ENCODE data around the gene FUCA1. TPM values are rescaled to one million over a fixed set of nuclear protein-coding genes. Genes with fewer than 3 reads are reported as not detected.
"Not testable (repeated sequence)": the region's sequence is repeated elsewhere in the genome, so short reads cannot be mapped to it uniquely, and the experiment has no call there.

Gene FUCA1
- total RNA-seq, 1 donor from 2014 or later: 17.1 TPM

DNA sequence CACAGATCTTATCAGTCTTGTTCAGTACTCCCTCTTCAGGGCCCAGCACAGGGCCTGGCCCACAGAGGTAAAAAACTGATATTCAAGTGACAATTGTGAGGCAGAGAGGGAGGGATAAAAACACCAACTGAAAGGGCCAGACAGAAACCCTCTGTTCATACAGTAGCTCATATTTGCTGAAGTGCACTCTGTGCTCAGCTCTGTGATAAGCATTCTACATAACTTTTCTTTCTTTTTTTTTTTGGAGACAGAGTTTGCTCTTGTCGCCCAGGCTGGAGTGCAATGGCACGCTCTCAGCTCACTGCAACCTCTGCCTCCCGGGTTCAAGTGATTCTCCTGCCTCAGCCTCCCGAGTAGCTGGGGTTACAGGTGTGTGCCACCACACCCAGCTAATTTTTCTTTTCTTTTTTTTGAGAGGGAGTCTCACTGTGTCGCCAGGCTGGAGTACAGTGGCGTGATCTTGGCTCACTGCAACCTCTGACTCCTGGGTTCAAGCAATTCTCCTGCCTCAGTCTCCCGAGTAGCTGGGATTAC is 65.2 kb downstream of the FUCA1 start:
- not testable (repeated sequence) for DNase-seq (ENCODE audit: low read depth)

- no peak for DNase-seq (ENCODE audit: low read depth)
Observed at GRCh38 chr1:23801876-23802275, 66.2 kb downstream of the FUCA1 start.

GRCh38 chr1:23801338-23801748 is 66.7 kb downstream of the FUCA1 start:
- DNase-seq (ENCODE audit: low read depth): no peak

DNA sequence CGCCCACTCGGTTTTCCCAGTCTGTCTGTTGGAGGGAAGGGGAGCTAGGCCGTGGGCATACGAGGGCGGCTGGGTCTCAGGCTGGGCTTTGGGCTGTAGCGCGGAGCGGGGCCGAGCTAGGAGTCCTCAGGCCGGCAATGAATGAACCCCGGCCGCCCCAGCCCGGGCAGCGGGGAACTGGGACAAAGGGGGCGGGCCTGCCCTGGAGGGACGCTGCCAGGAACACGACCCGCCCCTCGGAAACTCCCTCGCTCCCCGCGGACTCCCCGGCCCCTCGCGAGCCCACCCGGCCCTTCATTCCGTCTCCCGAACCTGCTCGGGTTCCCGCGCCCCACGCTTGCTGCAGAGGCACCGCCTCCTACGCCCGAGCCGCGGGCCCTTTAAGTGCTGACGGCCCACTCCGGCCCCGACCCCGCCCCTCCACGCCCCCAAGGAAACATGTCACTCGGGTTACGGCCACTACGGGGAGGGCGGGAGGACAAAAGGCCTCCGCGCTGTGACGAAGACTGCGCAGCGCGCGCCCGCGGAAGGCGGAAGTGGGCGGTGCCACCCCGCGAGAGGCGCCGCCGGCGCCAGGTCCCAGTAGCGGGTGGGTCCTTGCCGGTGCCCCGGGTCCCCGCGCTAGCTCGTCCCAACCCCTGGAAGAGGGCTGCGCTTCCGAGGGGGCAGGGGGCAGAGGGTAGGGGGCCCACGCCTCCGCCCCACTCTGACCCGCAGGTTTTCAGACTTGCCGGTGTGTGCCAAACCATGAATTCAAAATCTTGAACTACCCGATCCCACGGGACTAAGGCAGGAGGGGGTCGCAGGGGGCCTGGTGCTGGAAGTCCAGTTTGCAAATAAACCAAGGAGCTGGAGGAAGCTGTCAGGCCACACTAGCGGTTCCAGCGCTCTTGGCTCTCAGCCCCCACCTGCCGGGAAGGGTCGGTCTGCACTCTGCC is 67.4 kb downstream of the FUCA1 start, which contains the start of gene GALE:
Gene GALE, minus strand, starts transcription at position 355 of the 938 bp plus-strand sequence. CDS start 1,747 bp downstream, outside the sequence.
- DNase-seq (ENCODE audit: low read depth): peak; percentile 95

GRCh38 chr1:23799570-23800399 is 68.3 kb downstream of the FUCA1 start:
- DNase-seq (ENCODE audit: low read depth): peak; percentile 62

DNA sequence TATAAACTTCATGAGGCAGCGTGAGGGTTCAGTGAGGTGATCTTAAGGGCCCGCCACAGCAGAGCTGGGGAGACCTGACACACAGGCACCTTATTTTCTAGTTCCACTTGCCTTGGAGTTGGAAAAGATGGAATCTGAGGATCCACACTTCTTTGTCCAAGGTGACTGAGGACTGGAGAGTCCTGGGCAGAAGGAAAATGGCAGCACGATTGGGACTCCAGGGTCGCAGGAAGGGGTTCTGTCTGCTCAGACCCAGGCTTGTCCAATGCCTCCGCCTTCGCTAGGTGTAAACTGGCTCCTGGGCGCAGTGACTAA is 68.9 kb downstream of the FUCA1 start:
- no peak for DNase-seq (ENCODE audit: low read depth)

DNA sequence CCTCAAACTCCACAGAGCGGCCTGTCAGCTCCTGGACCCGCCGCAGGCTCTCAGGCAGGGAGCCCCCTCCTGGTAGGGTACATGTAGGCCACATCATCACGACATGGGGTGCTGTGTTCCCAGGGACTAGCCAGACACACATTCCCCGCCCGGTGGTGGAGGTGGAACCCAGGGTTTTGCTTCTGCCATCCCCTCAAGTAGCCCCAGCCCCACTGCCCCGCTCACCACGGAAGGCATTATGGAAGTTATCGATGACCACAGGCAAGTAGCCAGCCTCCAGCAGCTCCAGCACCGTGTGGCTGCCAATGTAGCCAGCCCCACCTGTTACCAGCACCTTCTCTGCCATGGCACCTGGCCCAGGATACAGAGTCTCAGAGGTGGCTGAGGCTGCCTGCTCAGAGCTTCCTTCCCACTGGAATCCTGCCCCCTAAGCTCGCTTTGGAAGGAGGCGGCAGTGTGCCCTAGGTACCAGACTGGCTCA is 69.4 kb downstream of the FUCA1 start:
- no peak for DNase-seq (ENCODE audit: low read depth)

DNA sequence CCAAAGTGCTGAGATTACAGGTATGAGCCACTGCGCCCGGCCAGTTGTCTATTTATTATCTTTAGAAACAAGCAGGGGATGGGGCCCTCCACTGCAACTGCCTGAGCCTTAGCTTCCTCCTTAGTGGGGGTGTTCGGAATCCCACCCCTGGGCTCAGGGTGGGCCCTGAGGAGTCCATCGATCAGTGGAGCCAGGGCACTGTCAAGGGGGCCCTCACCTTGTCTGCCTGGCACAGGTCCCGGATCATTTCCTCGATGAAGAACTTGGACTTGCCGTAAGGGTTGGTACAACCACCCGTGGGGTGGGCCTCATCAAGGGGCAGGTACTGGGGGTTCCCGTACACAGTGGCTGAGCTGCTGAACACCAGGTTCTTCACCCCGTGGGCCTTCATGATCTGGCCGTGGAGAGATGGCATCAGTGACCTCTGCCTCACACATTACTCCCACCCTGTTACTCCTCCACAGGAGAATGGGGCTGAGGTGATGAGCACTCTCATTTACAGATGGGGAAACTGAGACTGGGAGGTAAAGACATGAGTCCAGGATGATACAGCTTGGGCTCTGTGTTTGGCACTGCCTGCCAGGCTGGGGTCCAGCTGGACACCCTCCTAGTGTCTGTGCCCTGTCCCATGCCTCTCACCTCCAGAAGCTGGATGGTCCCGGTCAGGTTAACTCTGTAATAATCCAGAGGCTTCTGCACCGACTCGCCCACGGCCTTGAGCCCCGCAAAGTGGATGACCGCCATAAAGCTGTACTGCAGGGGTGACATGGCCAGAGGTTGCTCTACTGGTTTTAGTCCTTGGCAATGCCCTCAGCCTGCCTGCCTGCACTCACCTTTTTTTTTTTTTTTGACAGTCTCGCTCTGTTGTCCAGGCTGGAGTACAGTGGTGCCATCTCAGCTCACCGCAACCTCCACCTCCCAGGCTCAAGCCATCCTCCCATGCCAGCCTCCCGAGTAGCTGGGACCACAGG is 70.3 kb downstream of the FUCA1 start:
- no peak for DNase-seq (ENCODE audit: low read depth)

- no peak for DNase-seq (ENCODE audit: low read depth)
Observed at GRCh38 chr1:23796466-23797271, 71.4 kb downstream of the FUCA1 start.

GRCh38 chr1:23795676-23796465 is 72.2 kb downstream of the FUCA1 start:
- DNase-seq (ENCODE audit: low read depth): no peak

Other genes with a start within 250 kb of the FUCA1 start
- gene RPL11, start 176.5 kb downstream of the FUCA1 start, total RNA-seq: 551 and 641 TPM in 2 replicates
- 38.7 and 43.2 TPM in 2 replicates for gene ELOA, start 124.8 kb downstream of the FUCA1 start, total RNA-seq
- 51.7 and 53.4 TPM in 2 replicates for gene PITHD1, start 89.9 kb downstream of the FUCA1 start, total RNA-seq
- 52.5 and 58.3 TPM in 2 replicates for gene LYPLA2, start 77.1 kb downstream of the FUCA1 start, total RNA-seq
- gene GALE, start 67.5 kb downstream of the FUCA1 start, total RNA-seq: 28.4 and 32.0 TPM in 2 replicates
- 38.1 and 42.5 TPM in 2 replicates for gene HMGCL, start 42.9 kb downstream of the FUCA1 start, total RNA-seq
- not detected in 2 replicates for gene CNR2, start 45.1 kb upstream of the FUCA1 start, total RNA-seq
- 64.8 and 73.8 TPM in 2 replicates for gene PNRC2, start 91.5 kb upstream of the FUCA1 start, total RNA-seq
- gene SRSF10, start 112.0 kb upstream of the FUCA1 start, total RNA-seq: 90.9 and 99.3 TPM in 2 replicates
- gene MYOM3, start 243.8 kb upstream of the FUCA1 start, total RNA-seq: 113 and 161 TPM in 2 replicates

Data from myocyte (in vitro differentiated cells).